ENCODE data around the gene C4orf46. TPM values are rescaled to one million over a fixed set of nuclear protein-coding genes. Genes with fewer than 3 reads are reported as not detected.

The C4orf46 gene
- polyA plus RNA-seq, 4 donors: 1.8 to 9.6 (median 3.9) TPM

GRCh38 chr4:158644760-158645159, 26.9 kb downstream of the C4orf46 start:
- Histone ChIP-seq H3K36me3 (ENCODE audit: control insufficient read depth in 3 of 3, insufficient read depth in 2 of 3, low read depth in 1 of 3, low read length in 3 of 3) (no peaks in the 10 kb centered on the region), H3K9me3 (ENCODE audit: control insufficient read depth in 2 of 2, insufficient read depth in 1 of 2, low read depth in 1 of 2, low read length in 1 of 2) (no peaks in the 10 kb centered on the region), H3K27me3 (ENCODE audit: control insufficient read depth in 3 of 3, insufficient read depth in 3 of 3, low read length in 3 of 3) (no peaks in the 10 kb centered on the region), H3K4me3 (ENCODE audit: low read depth in 1 of 3, low read length in 3 of 3) (no peak overlapping the region), H3K4me1 (ENCODE audit: control insufficient read depth in 3 of 3, insufficient read depth in 2 of 3, low read depth in 1 of 3, low read length in 2 of 3) (no peaks in the 10 kb centered on the region), H3K27ac (ENCODE audit: low read depth in 1 of 3, low read length in 2 of 3) (no peak overlapping the region)
- no peak for FAIRE-seq
- 67 to 82% (median 79%) methylated on average over 3 of the region's 3 CpGs for WGBS, 3 donors
- DNase-seq: no peak

- Histone ChIP-seq H3K27ac (ENCODE audit: low read depth in 1 of 3, low read length in 2 of 3) (no peak overlapping the region), H3K9me3 (ENCODE audit: control insufficient read depth in 2 of 2, insufficient read depth in 1 of 2, low read depth in 1 of 2, low read length in 1 of 2) (no peaks in the 10 kb centered on the region), H3K36me3 (ENCODE audit: control insufficient read depth in 3 of 3, insufficient read depth in 2 of 3, low read depth in 1 of 3, low read length in 3 of 3) (no peaks in the 10 kb centered on the region), H3K4me1 (ENCODE audit: control insufficient read depth in 3 of 3, insufficient read depth in 2 of 3, low read depth in 1 of 3, low read length in 2 of 3) (no peaks in the 10 kb centered on the region), H3K4me3 (ENCODE audit: low read depth in 1 of 3, low read length in 3 of 3) (no peak overlapping the region), H3K27me3 (ENCODE audit: control insufficient read depth in 3 of 3, insufficient read depth in 3 of 3, low read length in 3 of 3) (no peaks in the 10 kb centered on the region)
- WGBS, 3 donors: 73 to 91% (median 79%) methylated on average over 5 of the region's 5 CpGs
- DNase-seq (no peak), FAIRE-seq (no peak)
Observed at GRCh38 chr4:158644356-158644755, 27.3 kb downstream of the C4orf46 start.

DNA sequence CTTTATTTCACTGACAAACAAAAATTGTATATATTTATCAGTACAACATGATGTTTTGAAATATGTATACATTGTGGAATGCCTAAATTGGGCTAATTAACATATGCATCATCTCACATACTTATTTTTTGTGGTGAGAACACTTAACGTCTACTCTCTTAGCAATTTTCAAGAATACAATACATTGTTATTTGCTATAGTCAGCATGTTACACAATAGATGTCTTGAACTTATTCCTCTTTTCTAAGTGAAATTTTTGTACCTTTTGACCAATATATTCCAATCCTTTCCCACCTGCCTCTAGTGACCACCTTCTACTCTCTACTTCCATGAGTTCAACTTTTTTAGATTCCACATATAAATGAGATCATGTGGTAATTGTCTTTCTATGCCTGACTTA, 35.1 kb downstream of the C4orf46 start:
- no peaks in the 10 kb centered on the region for H3K36me3 ChIP-seq (ENCODE audit: control insufficient read depth in 3 of 3, insufficient read depth in 2 of 3, low read depth in 1 of 3, low read length in 3 of 3)
- no peaks in the 10 kb centered on the region for H3K9me3 ChIP-seq (ENCODE audit: control insufficient read depth in 2 of 2, insufficient read depth in 1 of 2, low read depth in 1 of 2, low read length in 1 of 2)
- FAIRE-seq (no peak), DNase-seq (no peak)
- no peaks in the 10 kb centered on the region for H3K27me3 ChIP-seq (ENCODE audit: control insufficient read depth in 3 of 3, insufficient read depth in 3 of 3, low read length in 3 of 3)
- no peak overlapping the region for H3K27ac ChIP-seq (ENCODE audit: low read depth in 1 of 3, low read length in 2 of 3)
- H3K4me1 ChIP-seq (ENCODE audit: control insufficient read depth in 3 of 3, insufficient read depth in 2 of 3, low read depth in 1 of 3, low read length in 2 of 3): no peaks in the 10 kb centered on the region
- 74 to 94% (median 90%) methylated on average over 1 of the region's 1 CpG for WGBS, 3 donors
- H3K4me3 ChIP-seq (ENCODE audit: low read depth in 1 of 3, low read length in 3 of 3): no peak overlapping the region

DNA sequence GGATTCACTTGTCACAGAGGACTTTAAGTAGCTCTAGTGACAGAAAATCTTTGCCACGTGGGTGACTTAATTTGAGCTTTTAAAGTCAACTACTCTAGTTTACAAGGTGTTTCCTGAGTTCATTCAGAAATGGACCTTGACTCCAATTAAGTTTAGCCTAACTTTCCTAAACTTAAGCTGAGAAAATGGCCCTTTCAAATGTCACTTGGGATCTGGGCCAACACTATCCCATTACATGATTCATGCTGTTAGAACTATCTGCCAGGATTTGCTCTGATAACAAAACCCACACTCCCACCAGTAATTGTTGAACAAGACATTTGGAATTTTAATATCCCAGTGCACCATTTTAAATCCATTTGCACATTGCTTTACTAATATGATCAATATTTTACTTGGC, 40.8 kb downstream of the C4orf46 start:
- Histone ChIP-seq H3K27ac (ENCODE audit: low read depth in 1 of 3, low read length in 2 of 3) (no peak overlapping the region), H3K4me3 (ENCODE audit: low read depth in 1 of 3, low read length in 3 of 3) (no peak overlapping the region), H3K27me3 (ENCODE audit: control insufficient read depth in 3 of 3, insufficient read depth in 3 of 3, low read length in 3 of 3) (no peaks in the 10 kb centered on the region), H3K36me3 (ENCODE audit: control insufficient read depth in 3 of 3, insufficient read depth in 2 of 3, low read depth in 1 of 3, low read length in 3 of 3) (no peaks in the 10 kb centered on the region), H3K9me3 (ENCODE audit: control insufficient read depth in 2 of 2, insufficient read depth in 1 of 2, low read depth in 1 of 2, low read length in 1 of 2) (no peaks in the 10 kb centered on the region), H3K4me1 (ENCODE audit: control insufficient read depth in 3 of 3, insufficient read depth in 2 of 3, low read depth in 1 of 3, low read length in 2 of 3) (no peaks in the 10 kb centered on the region)
- 0 to 32% (median 20%) methylated on average over 1 of the region's 1 CpG for WGBS, 3 donors
- DNase-seq (peak; percentile 8 to 26), FAIRE-seq (no peak)

DNA sequence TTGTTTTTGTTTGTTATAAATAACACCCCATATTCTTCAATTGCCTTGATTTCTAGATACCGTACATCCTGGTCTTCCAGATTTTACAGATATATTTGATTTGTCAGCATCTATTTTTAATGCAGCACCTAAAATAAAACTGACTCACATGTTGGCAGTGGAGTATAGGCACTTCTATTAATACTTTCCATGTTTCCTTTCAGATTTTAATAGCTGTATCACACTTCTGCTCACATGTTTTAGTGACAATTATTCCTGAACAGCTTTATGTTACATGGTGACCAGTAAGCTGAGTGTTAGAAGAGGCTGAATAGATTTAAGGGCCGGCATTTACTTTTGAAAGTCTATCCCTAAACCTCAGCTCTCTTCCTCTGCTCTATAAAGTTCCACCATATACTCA, 46.1 kb downstream of the C4orf46 start:
- FAIRE-seq: no peak
- H3K27ac ChIP-seq (ENCODE audit: low read depth in 1 of 3, low read length in 2 of 3): no peak overlapping the region
- WGBS, 3 donors: 80 to 86% (median 84%) methylated on average over 2 of the region's 2 CpGs
- H3K4me3 ChIP-seq (ENCODE audit: low read depth in 1 of 3, low read length in 3 of 3): no peak overlapping the region
- no peaks in the 10 kb centered on the region for H3K4me1 ChIP-seq (ENCODE audit: control insufficient read depth in 3 of 3, insufficient read depth in 2 of 3, low read depth in 1 of 3, low read length in 2 of 3)
- DNase-seq: no peak
- no peaks in the 10 kb centered on the region for H3K36me3 ChIP-seq (ENCODE audit: control insufficient read depth in 3 of 3, insufficient read depth in 2 of 3, low read depth in 1 of 3, low read length in 3 of 3)
- H3K27me3 ChIP-seq (ENCODE audit: control insufficient read depth in 3 of 3, insufficient read depth in 3 of 3, low read length in 3 of 3): no peaks in the 10 kb centered on the region
- H3K9me3 ChIP-seq (ENCODE audit: control insufficient read depth in 2 of 2, insufficient read depth in 1 of 2, low read depth in 1 of 2, low read length in 1 of 2): no peaks in the 10 kb centered on the region

- no peaks in the 10 kb centered on the region for H3K27me3 ChIP-seq (ENCODE audit: control insufficient read depth in 3 of 3, insufficient read depth in 3 of 3, low read length in 3 of 3)
- 32 to 38% (median 37%) methylated on average over 3 of the region's 3 CpGs for WGBS, 3 donors
- H3K36me3 ChIP-seq (ENCODE audit: control insufficient read depth in 3 of 3, insufficient read depth in 2 of 3, low read depth in 1 of 3, low read length in 3 of 3): no peaks in the 10 kb centered on the region
- no peaks in the 10 kb centered on the region for H3K9me3 ChIP-seq (ENCODE audit: control insufficient read depth in 2 of 2, insufficient read depth in 1 of 2, low read depth in 1 of 2, low read length in 1 of 2)
- no peak overlapping the region for H3K27ac ChIP-seq (ENCODE audit: low read depth in 1 of 3, low read length in 2 of 3)
- peak; percentile 55 to 56 for DNase-seq
- no peak for FAIRE-seq
- no peaks in the 10 kb centered on the region for H3K4me1 ChIP-seq (ENCODE audit: control insufficient read depth in 3 of 3, insufficient read depth in 2 of 3, low read depth in 1 of 3, low read length in 2 of 3)
- H3K4me3 ChIP-seq (ENCODE audit: low read depth in 1 of 3, low read length in 3 of 3): no peak overlapping the region
Observed at GRCh38 chr4:158624889-158625478, 46.7 kb downstream of the C4orf46 start.

- DNase-seq (no peak), FAIRE-seq (no peak)
- Histone ChIP-seq H3K36me3 (ENCODE audit: control insufficient read depth in 3 of 3, insufficient read depth in 2 of 3, low read depth in 1 of 3, low read length in 3 of 3) (no peaks in the 10 kb centered on the region), H3K27me3 (ENCODE audit: control insufficient read depth in 3 of 3, insufficient read depth in 3 of 3, low read length in 3 of 3) (no peaks in the 10 kb centered on the region), H3K4me3 (ENCODE audit: low read depth in 1 of 3, low read length in 3 of 3) (no peak overlapping the region), H3K4me1 (ENCODE audit: control insufficient read depth in 3 of 3, insufficient read depth in 2 of 3, low read depth in 1 of 3, low read length in 2 of 3) (no peaks in the 10 kb centered on the region), H3K9me3 (ENCODE audit: control insufficient read depth in 2 of 2, insufficient read depth in 1 of 2, low read depth in 1 of 2, low read length in 1 of 2) (no peaks in the 10 kb centered on the region), H3K27ac (ENCODE audit: low read depth in 1 of 3, low read length in 2 of 3) (no peak overlapping the region)
- WGBS, 3 donors: 92 to 97% (median 94%) methylated on average over 3 of the region's 3 CpGs
Observed at GRCh38 chr4:158622251-158622650, 49.4 kb downstream of the C4orf46 start.

- Histone ChIP-seq H3K36me3 (ENCODE audit: control insufficient read depth in 3 of 3, insufficient read depth in 2 of 3, low read depth in 1 of 3, low read length in 3 of 3) (no peaks in the 10 kb centered on the region), H3K27ac (ENCODE audit: low read depth in 1 of 3, low read length in 2 of 3) (no peak overlapping the region), H3K4me1 (ENCODE audit: control insufficient read depth in 3 of 3, insufficient read depth in 2 of 3, low read depth in 1 of 3, low read length in 2 of 3) (no peaks in the 10 kb centered on the region), H3K9me3 (ENCODE audit: control insufficient read depth in 2 of 2, insufficient read depth in 1 of 2, low read depth in 1 of 2, low read length in 1 of 2) (no peaks in the 10 kb centered on the region), H3K27me3 (ENCODE audit: control insufficient read depth in 3 of 3, insufficient read depth in 3 of 3, low read length in 3 of 3) (no peaks in the 10 kb centered on the region), H3K4me3 (ENCODE audit: low read depth in 1 of 3, low read length in 3 of 3) (no peak overlapping the region)
- FAIRE-seq (no peak), DNase-seq (no peak)
- 86 to 93% (median 92%) methylated on average over 4 of the region's 4 CpGs for WGBS, 3 donors
Observed at GRCh38 chr4:158621729-158622128, 50.0 kb downstream of the C4orf46 start.

GRCh38 chr4:158617956-158618355, 53.7 kb downstream of the C4orf46 start:
- FAIRE-seq (no peak), DNase-seq (no peak)
- H3K4me1 ChIP-seq (ENCODE audit: control insufficient read depth in 3 of 3, insufficient read depth in 2 of 3, low read depth in 1 of 3, low read length in 2 of 3): no peaks in the 10 kb centered on the region
- peaks cover 0 to 4% of the 10 kb centered on the region in 2 donors for H3K9me3 ChIP-seq (ENCODE audit: control insufficient read depth in 2 of 2, insufficient read depth in 1 of 2, low read depth in 1 of 2, low read length in 1 of 2)
- H3K27ac ChIP-seq (ENCODE audit: low read depth in 1 of 3, low read length in 2 of 3): no peak overlapping the region
- H3K27me3 ChIP-seq (ENCODE audit: control insufficient read depth in 3 of 3, insufficient read depth in 3 of 3, low read length in 3 of 3): no peaks in the 10 kb centered on the region
- H3K4me3 ChIP-seq (ENCODE audit: low read depth in 1 of 3, low read length in 3 of 3): no peak overlapping the region
- no peaks in the 10 kb centered on the region for H3K36me3 ChIP-seq (ENCODE audit: control insufficient read depth in 3 of 3, insufficient read depth in 2 of 3, low read depth in 1 of 3, low read length in 3 of 3)
